ENCODE results near the gene PTGIS.

The PTGIS gene

DNA sequence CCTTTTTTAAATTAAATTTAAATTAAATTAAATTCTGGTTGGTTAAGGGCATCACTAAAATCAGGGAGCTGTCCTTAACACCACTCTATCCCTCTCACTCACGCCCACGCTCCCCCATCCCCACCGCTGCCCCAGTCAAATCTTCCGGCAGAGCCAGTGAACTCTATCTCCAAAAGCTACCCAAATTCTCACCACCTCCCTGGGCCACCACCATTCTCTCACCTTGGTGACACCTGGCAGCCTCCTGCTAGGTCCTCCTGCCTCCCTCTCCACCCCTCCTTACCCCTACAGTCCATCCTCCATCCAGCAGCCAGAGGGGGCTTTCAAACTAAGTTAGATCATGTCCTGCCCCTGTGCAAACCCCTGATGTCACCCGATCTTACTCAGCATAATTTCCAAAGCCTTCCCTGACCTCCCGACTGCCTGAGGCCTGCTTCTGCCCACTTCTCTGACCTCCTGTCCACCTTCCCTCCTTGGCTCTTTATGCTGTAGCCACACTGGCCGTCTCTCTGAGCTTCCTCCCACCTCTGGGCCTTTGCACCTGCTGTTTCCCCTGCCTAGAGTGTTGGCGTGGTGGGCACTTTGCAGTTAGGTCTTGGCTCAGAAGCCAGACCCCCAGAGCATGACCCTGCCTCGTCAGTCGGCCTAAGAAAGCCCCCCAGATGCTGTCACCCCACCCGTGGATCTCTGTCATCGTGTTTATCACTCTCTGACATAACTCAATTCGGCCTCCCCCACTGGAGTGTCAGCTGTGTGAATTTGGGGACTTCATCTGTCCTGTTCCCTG, 24.7 kb downstream of the PTGIS start:
- H2BK120ac ChIP-seq (ENCODE audit: low read depth, low read length), result no peak overlapping the region
- no peak overlapping the region for H3K56ac ChIP-seq (ENCODE audit: low read length)
- no peak overlapping the region for H3K4me2 ChIP-seq (ENCODE audit: low read length)
- no peak overlapping the region for H3K27ac ChIP-seq (ENCODE audit: low read depth, low read length)
- no peaks in the 10 kb centered on the region for H3K36me3 ChIP-seq (ENCODE audit: control insufficient read depth, insufficient read depth, low read length)
- no peak overlapping the region for H3K4me3 ChIP-seq (ENCODE audit: low read length)
- no peak for DNase-seq
- no CpG with 5 or more reads among the region's 13 CpGs for whole genome bisulfite sequencing (ENCODE audit: extremely low coverage, insufficient coverage, low lambda C conversion rate)
- H2BK5ac ChIP-seq (ENCODE audit: low read length), result no peak overlapping the region
- no peak overlapping the region for H2AK5ac ChIP-seq (ENCODE audit: low read length)
- H2BK15ac ChIP-seq (replicated peaks; ENCODE audit: low read depth), result no peak overlapping the region
- no peaks in the 10 kb centered on the region for H3K79me1 ChIP-seq (ENCODE audit: low read length)
- H3K79me2 ChIP-seq (ENCODE audit: control insufficient read depth, insufficient read depth, low read length), result no peaks in the 10 kb centered on the region
- H3K9ac ChIP-seq (ENCODE audit: low read length), result no peak overlapping the region
- H3K23ac ChIP-seq (ENCODE audit: low read length), result no peak overlapping the region
- H3K4me1 ChIP-seq (ENCODE audit: control insufficient read depth, low read depth, low read length), result no peaks in the 10 kb centered on the region
- no peak overlapping the region for H4K5ac ChIP-seq (ENCODE audit: low read length)
- no peak overlapping the region for H3K4ac ChIP-seq (ENCODE audit: low read depth, low read length)
- no peak overlapping the region for H3K18ac ChIP-seq (ENCODE audit: low read length)
- H4K8ac ChIP-seq (ENCODE audit: low read depth, low read length), result no peak overlapping the region
- no peaks in the 10 kb centered on the region for H3K27me3 ChIP-seq (ENCODE audit: insufficient read depth, low read length, poor library complexity)

DNA sequence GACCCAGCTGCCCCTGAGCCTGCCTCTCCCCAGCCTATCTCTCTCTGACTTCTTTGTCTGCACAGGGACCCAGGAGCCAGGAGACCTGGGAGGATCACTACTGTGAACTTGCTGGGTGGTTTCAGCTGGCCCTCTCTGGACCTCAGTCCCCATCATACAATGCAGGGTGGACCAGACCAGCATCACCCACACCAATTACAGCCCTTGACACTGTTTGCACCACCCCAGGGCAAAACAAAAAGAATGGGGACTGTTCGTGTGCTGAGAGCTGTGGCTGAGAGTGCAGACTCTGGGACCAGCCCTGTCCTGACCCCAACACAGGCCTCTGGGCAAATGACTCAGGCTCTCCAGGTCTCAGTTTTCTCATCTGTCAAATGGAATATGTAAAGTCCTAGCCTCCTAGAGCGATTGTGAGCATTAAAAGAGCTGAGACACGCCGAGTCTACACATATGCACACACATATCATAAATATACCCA, 25.4 kb downstream of the PTGIS start:
- H3K18ac ChIP-seq (ENCODE audit: low read length), result no peak overlapping the region
- no CpG with 5 or more reads among the region's 4 CpGs for WGBS (ENCODE audit: extremely low coverage, insufficient coverage, low lambda C conversion rate)
- H3K4me1 ChIP-seq (ENCODE audit: control insufficient read depth, low read depth, low read length), result no peaks in the 10 kb centered on the region
- no peak overlapping the region for H3K23ac ChIP-seq (ENCODE audit: low read length)
- H3K27ac ChIP-seq (ENCODE audit: low read depth, low read length), result no peak overlapping the region
- no peak overlapping the region for H2BK15ac ChIP-seq (replicated peaks; ENCODE audit: low read depth)
- no peaks in the 10 kb centered on the region for H3K79me2 ChIP-seq (ENCODE audit: control insufficient read depth, insufficient read depth, low read length)
- H3K27me3 ChIP-seq (ENCODE audit: insufficient read depth, low read length, poor library complexity), result no peaks in the 10 kb centered on the region
- H3K9ac ChIP-seq (ENCODE audit: low read length), result no peak overlapping the region
- H3K4me3 ChIP-seq (ENCODE audit: low read length), result no peak overlapping the region
- no peak overlapping the region for H2AK5ac ChIP-seq (ENCODE audit: low read length)
- H4K8ac ChIP-seq (ENCODE audit: low read depth, low read length), result no peak overlapping the region
- H3K4ac ChIP-seq (ENCODE audit: low read depth, low read length), result no peak overlapping the region
- H3K79me1 ChIP-seq (ENCODE audit: low read length), result no peaks in the 10 kb centered on the region
- no peak overlapping the region for H3K56ac ChIP-seq (ENCODE audit: low read length)
- no peak overlapping the region for H2BK5ac ChIP-seq (ENCODE audit: low read length)
- no peak overlapping the region for H3K4me2 ChIP-seq (ENCODE audit: low read length)
- no peaks in the 10 kb centered on the region for H3K36me3 ChIP-seq (ENCODE audit: control insufficient read depth, insufficient read depth, low read length)
- no peak overlapping the region for H2BK120ac ChIP-seq (ENCODE audit: low read depth, low read length)
- H4K5ac ChIP-seq (ENCODE audit: low read length), result no peak overlapping the region
- no peak for DNase-seq

DNA sequence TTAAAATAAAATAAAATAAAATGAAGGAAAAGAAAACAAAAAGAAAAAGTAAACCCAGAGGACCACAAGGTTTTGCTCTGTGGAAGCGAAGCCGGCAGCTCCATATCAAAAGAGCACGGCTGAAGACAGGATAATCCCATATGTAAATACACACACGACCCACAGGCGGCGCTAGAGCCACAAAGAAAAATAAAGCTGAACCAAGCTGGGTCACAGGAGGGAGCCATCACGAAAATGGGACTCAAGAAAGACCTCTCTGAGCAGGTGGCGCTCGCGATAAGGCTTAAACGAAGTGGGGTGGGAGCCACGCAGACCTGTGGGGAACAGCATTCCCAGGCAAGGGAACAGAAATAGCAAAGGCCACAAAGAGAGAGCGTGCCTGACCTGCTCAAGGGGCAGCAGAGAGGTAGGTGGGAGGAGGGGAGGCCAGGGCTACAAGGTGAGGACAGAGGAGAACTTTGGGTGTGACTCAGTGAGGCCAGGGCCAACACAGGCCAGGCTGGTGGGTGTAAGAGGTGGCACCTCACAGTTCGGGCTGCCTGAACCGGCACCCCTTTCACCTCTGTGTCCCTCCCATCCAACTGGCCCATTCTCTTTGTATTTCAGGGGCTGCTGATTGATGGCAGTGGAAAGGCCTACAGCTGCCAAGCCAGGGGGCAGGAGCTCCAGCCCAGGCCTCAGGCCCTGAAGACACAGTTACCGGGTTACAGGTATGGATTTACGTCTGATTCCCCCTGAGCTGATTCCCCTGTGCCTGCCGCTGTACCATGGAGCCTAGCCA, 26.0 kb downstream of the PTGIS start:
- no peak overlapping the region for H3K9ac ChIP-seq (ENCODE audit: low read length)
- H2BK120ac ChIP-seq (ENCODE audit: low read depth, low read length), result no peak overlapping the region
- no peak overlapping the region for H2BK5ac ChIP-seq (ENCODE audit: low read length)
- H3K27ac ChIP-seq (ENCODE audit: low read depth, low read length), result no peak overlapping the region
- H4K8ac ChIP-seq (ENCODE audit: low read depth, low read length), result no peak overlapping the region
- no peak overlapping the region for H4K5ac ChIP-seq (ENCODE audit: low read length)
- H3K79me2 ChIP-seq (ENCODE audit: control insufficient read depth, insufficient read depth, low read length), result no peaks in the 10 kb centered on the region
- H3K27me3 ChIP-seq (ENCODE audit: insufficient read depth, low read length, poor library complexity), result no peaks in the 10 kb centered on the region
- no peak overlapping the region for H2BK15ac ChIP-seq (replicated peaks; ENCODE audit: low read depth)
- WGBS (ENCODE audit: extremely low coverage, insufficient coverage, low lambda C conversion rate), result no CpG with 5 or more reads among the region's 18 CpGs
- peak; percentile 89 for DNase-seq
- no peak overlapping the region for H3K4ac ChIP-seq (ENCODE audit: low read depth, low read length)
- no peaks in the 10 kb centered on the region for H3K79me1 ChIP-seq (ENCODE audit: low read length)
- no peaks in the 10 kb centered on the region for H3K4me1 ChIP-seq (ENCODE audit: control insufficient read depth, low read depth, low read length)
- no peaks in the 10 kb centered on the region for H3K36me3 ChIP-seq (ENCODE audit: control insufficient read depth, insufficient read depth, low read length)
- no peak overlapping the region for H3K23ac ChIP-seq (ENCODE audit: low read length)
- no peak overlapping the region for H3K56ac ChIP-seq (ENCODE audit: low read length)
- no peak overlapping the region for H3K18ac ChIP-seq (ENCODE audit: low read length)
- no peak overlapping the region for H3K4me3 ChIP-seq (ENCODE audit: low read length)
- H2AK5ac ChIP-seq (ENCODE audit: low read length), result no peak overlapping the region
- no peak overlapping the region for H3K4me2 ChIP-seq (ENCODE audit: low read length)

DNA sequence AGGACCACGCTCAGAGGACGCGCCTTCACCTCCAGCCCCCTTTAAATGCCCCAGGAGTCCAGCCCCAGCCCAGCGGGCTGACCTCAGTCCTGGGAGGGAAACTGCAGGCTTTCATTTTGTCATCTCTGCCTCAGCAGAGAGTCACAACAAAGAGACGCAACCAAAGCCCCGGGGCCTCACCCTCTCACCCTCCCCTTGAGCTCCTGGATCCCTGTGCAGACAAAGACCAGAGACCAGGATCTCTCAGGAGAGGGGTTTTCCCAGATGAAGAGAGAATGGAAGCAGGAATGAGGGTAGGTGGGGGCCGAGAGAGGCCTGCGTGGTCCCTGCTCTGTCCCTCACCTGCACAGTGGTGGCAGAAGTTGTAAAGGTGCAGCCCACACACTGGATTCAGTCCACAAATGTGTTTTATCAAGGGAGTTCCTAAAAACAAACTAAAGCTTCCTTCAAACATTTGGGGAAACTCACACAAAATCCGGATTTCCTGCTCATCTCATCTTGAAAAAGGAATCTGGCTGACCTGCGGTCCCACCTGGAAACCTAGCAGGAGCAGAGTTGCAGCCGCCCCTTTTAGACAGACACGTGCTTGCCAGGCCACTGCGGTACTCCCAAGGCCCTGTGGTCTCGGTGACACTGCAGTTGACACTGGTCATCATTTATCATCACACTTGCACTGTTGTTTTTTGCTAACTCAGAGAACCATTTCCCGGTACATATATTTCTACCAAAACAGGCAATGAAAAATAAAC, 27.1 kb downstream of the PTGIS start:
- Histone ChIP-seq H3K18ac (ENCODE audit: low read length) (no peak overlapping the region), H3K56ac (ENCODE audit: low read length) (no peak overlapping the region), H2AK5ac (ENCODE audit: low read length) (no peak overlapping the region), H3K4me2 (ENCODE audit: low read length) (no peak overlapping the region), H3K23ac (ENCODE audit: low read length) (no peak overlapping the region), H3K79me2 (ENCODE audit: control insufficient read depth, insufficient read depth, low read length) (no peaks in the 10 kb centered on the region), H2BK120ac (ENCODE audit: low read depth, low read length) (no peak overlapping the region), H4K5ac (ENCODE audit: low read length) (no peak overlapping the region), H3K36me3 (ENCODE audit: control insufficient read depth, insufficient read depth, low read length) (no peaks in the 10 kb centered on the region), H3K79me1 (ENCODE audit: low read length) (no peaks in the 10 kb centered on the region), H3K27me3 (ENCODE audit: insufficient read depth, low read length, poor library complexity) (no peaks in the 10 kb centered on the region), H2BK15ac (replicated peaks; ENCODE audit: low read depth) (no peak overlapping the region), H3K27ac (ENCODE audit: low read depth, low read length) (no peak overlapping the region), H4K8ac (ENCODE audit: low read depth, low read length) (no peak overlapping the region), H3K4me3 (ENCODE audit: low read length) (no peak overlapping the region), H2BK5ac (ENCODE audit: low read length) (no peak overlapping the region), H3K4ac (ENCODE audit: low read depth, low read length) (no peak overlapping the region), H3K4me1 (ENCODE audit: control insufficient read depth, low read depth, low read length) (no peaks in the 10 kb centered on the region), H3K9ac (ENCODE audit: low read length) (no peak overlapping the region)
- no peak for DNase-seq
- no CpG with 5 or more reads among the region's 15 CpGs for WGBS (ENCODE audit: extremely low coverage, insufficient coverage, low lambda C conversion rate)

DNA sequence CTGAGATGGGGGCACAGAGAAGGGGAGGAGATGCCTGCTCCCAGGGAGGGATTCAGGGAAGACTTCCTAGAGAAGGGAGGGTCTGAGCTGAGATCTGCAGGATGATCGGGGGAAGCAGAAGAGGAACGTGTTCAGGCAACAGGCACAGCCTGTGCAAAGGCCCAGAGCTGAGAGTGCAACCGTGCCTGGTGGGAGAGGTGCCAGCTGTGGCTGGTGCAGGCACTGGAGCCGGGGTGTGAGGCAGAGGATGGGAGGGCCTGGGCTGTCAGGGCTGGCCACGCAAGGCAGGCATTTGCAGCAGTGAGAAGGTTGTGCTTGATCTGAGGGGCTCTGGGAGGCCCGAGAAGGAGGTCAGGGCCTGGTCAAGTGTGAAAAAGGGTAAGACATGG, 27.7 kb downstream of the PTGIS start:
- Histone ChIP-seq H3K27ac (ENCODE audit: low read depth, low read length) (no peak overlapping the region), H2BK120ac (ENCODE audit: low read depth, low read length) (no peak overlapping the region)
- no peak for DNase-seq

More for the DNA sequence above, 27.7 kb downstream of the PTGIS start:
- no peaks in the 10 kb centered on the region for H3K36me3 ChIP-seq (ENCODE audit: control insufficient read depth, insufficient read depth, low read length)
- H3K9ac ChIP-seq (ENCODE audit: low read length), result no peak overlapping the region
- H2AK5ac ChIP-seq (ENCODE audit: low read length), result no peak overlapping the region
- no peaks in the 10 kb centered on the region for H3K79me2 ChIP-seq (ENCODE audit: control insufficient read depth, insufficient read depth, low read length)
- no peaks in the 10 kb centered on the region for H3K79me1 ChIP-seq (ENCODE audit: low read length)
- no peak overlapping the region for H2BK5ac ChIP-seq (ENCODE audit: low read length)
- H3K23ac ChIP-seq (ENCODE audit: low read length), result no peak overlapping the region
- no peak overlapping the region for H2BK15ac ChIP-seq (replicated peaks; ENCODE audit: low read depth)
- H3K56ac ChIP-seq (ENCODE audit: low read length), result no peak overlapping the region
- no peaks in the 10 kb centered on the region for H3K27me3 ChIP-seq (ENCODE audit: insufficient read depth, low read length, poor library complexity)
- no peak overlapping the region for H3K4me2 ChIP-seq (ENCODE audit: low read length)
- H4K8ac ChIP-seq (ENCODE audit: low read depth, low read length), result no peak overlapping the region
- H3K4me3 ChIP-seq (ENCODE audit: low read length), result no peak overlapping the region
- WGBS (ENCODE audit: extremely low coverage, insufficient coverage, low lambda C conversion rate), result no CpG with 5 or more reads among the region's 6 CpGs
- no peak overlapping the region for H3K4ac ChIP-seq (ENCODE audit: low read depth, low read length)
- no peak overlapping the region for H3K18ac ChIP-seq (ENCODE audit: low read length)
- H3K4me1 ChIP-seq (ENCODE audit: control insufficient read depth, low read depth, low read length), result no peaks in the 10 kb centered on the region
- no peak overlapping the region for H4K5ac ChIP-seq (ENCODE audit: low read length)

Measured in mesendoderm (in vitro differentiated cells).